ENCODE results near the gene ZBTB49.
"Not testable (repeated sequence)": the region's sequence is repeated elsewhere in the genome, so short reads cannot be mapped to it uniquely, and the experiment has no call there.

Gene ZBTB49

GRCh38 chr4:4289941-4290850, at the start of gene ZBTB49, which contains the start of gene LYAR:
ZBTB49 (plus strand) TSS chr4:4290251; CDS start chr4:4299946, 9,695 bp downstream.
LYAR (minus strand) TSS chr4:4290154; CDS start chr4:4283742, 6,412 bp downstream.
- peak; percentile 95 for DNase-seq

- DNase-seq, result no peak
These were observed 44.9 kb upstream of the ZBTB49 start for GRCh38 chr4:4245172-4245571.

- no peak for DNase-seq
These were observed 42.4 kb upstream of the ZBTB49 start for GRCh38 chr4:4247696-4248028.

GRCh38 chr4:4248029-4248884, 41.8 kb upstream of the ZBTB49 start, which contains the start of gene TMEM128:
TMEM128 (minus strand) TSS chr4:4248223; CDS start chr4:4248202, 21 bp downstream.
- peak; percentile 91 for DNase-seq

DNA sequence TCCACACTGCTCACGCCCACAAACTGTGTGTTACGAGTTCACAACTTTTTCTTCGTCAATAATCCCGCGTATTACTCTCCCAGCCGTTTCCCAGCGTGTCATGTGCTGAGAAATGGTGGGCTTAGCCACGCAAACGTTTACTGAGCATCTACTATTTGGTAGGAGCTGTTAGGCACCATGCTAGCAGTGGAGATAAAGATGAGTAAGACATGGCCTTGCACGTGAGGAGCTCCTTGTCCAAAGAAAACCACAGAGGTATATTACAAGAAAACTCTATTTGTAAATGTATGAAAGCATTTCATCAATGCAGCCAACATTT, 41.2 kb upstream of the ZBTB49 start:
- DNase-seq, result no peak

DNA sequence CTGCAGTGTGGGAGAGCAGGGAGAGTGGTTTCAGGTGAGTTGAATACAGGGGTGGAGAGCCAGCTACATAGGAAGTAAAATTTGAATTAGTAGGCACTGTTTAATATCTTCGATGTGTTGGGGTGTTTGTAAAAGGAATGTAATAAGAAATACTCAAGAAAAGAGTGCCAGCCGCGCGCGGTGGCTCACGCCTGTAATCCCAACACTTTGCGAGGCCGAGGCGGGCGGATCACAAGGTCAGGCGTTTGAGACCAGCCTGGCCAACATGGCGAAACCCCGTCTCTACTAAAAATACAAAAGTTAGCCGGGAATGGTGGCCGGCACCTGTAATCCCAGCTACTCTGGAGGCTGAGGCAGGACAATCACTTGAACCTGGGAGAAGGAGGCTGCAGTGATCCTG, 40.7 kb upstream of the ZBTB49 start:
- not testable (repeated sequence) for DNase-seq

GRCh38 chr4:4249866-4250265, 40.2 kb upstream of the ZBTB49 start:
- DNase-seq, result no peak

DNA sequence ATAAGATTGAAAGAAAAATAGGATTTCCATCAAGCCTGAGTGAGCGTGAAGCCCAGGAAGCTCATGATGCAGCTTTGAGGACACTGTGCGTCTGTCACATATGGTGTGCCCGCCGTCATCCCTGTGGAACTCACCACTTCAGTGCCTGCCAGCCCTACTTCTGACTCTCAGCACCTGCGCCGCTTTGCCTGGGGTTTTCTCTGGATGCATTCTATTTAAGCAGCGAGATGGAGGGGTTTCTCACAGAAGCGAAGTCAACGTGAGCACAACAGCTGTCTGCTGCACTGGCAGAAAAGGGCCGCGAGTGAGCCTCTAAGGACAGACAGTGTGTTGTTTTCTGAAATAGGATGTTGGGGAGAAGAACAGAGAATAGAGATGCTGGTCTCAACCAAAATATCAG, 35.9 kb upstream of the ZBTB49 start:
- no peak for DNase-seq

DNA sequence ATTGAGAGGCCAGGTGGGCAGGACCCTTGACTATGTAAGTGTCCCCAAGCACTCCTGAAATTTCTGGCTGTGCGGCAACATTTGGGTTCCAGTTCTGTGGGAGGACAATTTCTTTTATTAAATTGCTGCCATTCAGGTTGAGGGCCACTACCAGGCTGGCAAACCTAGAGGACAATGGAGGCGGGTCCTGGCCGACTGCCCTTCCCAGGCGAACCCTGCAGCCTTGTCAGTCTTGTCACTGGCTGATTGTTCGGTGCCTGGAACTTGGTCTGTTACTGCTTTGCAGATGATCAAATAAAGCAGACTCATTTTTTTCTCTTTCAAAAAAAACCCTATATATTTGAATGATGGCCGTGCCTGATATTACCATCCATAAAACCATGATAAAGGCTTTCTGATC, 35.4 kb upstream of the ZBTB49 start:
- DNase-seq, result no peak

DNA sequence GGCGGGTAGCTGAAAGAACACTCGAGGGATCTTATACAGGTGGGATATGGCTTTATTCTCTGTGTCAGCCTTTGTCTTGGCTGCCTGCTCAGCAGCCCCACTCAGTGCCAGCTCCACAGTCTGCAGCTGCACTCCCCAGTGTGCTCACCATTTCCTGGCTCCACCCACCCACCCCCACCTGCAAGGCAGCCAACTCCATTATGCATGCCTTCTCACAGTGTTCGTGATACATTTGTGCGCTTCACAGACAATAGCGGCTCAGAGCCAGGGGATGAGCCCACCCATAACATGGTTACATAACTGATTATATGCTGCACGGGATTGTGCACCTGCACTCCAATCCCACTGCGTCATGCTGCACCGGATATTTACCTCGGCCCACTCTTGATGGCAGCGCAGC, 33.3 kb upstream of the ZBTB49 start:
- no peak for DNase-seq

DNA sequence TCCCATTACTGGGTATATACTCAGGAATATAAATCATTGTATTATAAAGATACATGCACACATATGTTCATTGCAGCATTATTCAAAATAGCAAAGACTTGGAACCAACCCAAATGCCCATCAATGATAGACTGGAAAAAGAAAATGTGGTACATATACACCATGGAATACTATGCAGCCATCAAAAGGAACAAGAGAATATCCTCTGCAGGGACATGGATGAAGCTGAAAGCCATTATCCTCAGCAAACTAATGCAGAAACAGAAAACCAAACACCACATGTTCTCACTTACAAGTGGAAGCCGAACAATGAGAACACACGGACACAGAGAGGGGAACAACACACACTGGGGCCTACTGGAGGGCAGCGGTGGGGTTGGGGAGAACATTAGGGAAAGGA, 32.3 kb upstream of the ZBTB49 start:
- DNase-seq, result not testable (repeated sequence)

- DNase-seq, result no peak
These were observed 30.5 kb upstream of the ZBTB49 start for GRCh38 chr4:4259484-4260100.

- DNase-seq, result no peak
These were observed 29.8 kb upstream of the ZBTB49 start for GRCh38 chr4:4260185-4260751.

GRCh38 chr4:4267981-4268380, 22.1 kb upstream of the ZBTB49 start:
- no peak for DNase-seq

- DNase-seq, result no peak
These were observed 21.3 kb upstream of the ZBTB49 start for GRCh38 chr4:4268776-4269175.

DNA sequence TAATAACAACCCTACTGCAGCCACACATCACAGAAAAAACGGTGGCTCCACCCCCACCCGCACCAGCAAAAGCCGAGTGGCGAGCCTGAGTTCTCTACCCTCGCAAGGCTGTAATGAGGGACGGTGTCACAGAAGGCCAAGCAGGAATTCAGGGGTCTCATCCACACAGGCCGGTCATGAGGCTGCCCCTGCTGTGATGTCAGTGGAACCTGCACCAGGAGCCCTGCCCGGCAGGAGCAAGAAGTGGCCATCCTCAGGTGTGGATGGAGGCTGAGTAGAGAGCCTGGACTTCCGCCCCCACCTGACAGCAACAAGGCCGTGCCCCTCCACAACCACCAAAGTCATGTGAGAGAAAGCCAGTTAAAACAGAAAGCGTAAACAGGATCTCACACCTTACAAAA, 20.7 kb upstream of the ZBTB49 start:
- no peak for DNase-seq

DNA sequence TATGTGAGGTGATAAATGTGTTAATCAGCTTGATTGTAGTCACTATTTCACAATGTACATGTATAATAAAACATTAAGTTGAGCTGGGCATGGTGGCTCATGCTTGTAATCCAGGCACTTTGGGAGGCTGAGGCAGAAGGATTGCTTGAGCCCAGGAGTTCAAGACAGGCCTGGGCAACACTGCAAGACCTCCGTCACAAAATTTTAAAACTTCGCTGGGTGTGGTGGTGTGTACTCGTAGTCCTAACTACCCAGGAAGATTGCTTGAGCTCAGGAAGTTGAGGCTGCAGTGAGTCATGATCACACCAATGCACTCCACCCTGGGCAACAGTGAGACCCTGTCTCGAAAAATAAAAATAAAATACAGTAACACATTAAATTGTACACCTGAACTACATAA, 20.2 kb upstream of the ZBTB49 start:
- DNase-seq, result no peak

DNA sequence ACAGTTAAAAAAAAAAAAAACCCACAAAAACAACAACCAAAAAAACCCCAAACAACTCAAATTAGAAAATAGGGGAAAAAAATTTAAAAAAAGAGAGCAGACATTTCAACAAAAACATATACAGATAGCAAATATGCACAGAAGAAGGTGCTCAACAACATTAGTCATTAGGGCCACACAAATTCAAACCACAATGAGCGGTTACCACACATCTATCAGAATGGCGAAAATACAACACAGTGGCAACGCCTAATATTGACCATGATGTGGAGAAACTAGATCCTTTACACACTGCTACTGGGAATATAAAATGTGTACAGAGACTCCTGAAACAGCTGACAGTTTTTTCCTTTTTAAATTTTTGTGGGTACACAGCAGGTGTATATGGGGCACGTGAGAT, 19.5 kb upstream of the ZBTB49 start:
- DNase-seq, result no peak

GRCh38 chr4:4271912-4272311, 18.1 kb upstream of the ZBTB49 start:
- DNase-seq, result no peak

DNA sequence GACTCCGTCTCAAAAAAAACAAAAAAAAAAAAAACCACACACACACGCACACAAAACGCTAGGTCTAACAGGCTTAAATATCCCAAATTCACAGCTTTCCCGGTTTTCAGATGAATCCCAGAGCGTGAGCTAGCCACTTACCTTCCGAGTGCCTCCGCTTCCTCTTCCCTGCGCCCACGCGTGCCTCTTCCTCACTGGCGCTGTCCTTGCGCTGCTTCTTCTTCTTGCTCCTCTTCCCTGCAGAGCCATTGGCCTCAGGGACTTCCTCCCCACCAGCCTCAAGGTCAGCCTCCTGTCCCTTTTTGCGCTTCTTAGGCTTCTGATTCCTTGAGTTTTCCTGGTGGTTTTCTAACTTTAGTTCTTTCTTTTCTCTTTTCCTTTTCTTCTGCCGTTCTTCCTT, 15.8 kb upstream of the ZBTB49 start:
- no peak for DNase-seq

DNA sequence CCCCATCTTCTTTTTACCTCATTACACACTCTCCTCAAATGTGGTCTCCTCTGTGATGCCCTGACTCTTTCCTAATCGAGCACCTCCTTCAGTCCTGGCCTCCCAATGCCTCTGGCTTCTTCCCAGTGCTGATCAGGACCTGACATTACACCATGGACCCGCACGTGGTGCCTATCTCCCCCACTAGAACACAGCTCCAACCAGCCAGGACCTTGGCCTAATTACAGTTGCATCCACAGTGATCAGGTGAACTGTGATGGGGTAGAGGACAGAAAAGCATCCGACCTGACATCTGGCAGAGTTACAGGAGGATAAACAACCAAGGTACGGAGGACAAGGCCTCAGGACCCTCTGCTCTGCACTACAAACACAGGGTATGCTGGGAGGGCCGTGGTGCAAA, 12.5 kb upstream of the ZBTB49 start:
- DNase-seq, result no peak

- DNase-seq, result no peak
These were observed 8.3 kb upstream of the ZBTB49 start for GRCh38 chr4:4281787-4282186.

Measured in stimulated activated CD4-positive, alpha-beta T cell treated with anti-CD3 and anti-CD28 coated beads, Interleukin-4, amount 100 ng/mL, for 1 hour (primary cell).